ENCODE data around the gene ITPKB. TPM values are rescaled to one million over a fixed set of nuclear protein-coding genes. Genes with fewer than 3 reads are reported as not detected.

The ITPKB gene
- polyA plus RNA-seq, 1 experiment, result 2.8 TPM

DNA sequence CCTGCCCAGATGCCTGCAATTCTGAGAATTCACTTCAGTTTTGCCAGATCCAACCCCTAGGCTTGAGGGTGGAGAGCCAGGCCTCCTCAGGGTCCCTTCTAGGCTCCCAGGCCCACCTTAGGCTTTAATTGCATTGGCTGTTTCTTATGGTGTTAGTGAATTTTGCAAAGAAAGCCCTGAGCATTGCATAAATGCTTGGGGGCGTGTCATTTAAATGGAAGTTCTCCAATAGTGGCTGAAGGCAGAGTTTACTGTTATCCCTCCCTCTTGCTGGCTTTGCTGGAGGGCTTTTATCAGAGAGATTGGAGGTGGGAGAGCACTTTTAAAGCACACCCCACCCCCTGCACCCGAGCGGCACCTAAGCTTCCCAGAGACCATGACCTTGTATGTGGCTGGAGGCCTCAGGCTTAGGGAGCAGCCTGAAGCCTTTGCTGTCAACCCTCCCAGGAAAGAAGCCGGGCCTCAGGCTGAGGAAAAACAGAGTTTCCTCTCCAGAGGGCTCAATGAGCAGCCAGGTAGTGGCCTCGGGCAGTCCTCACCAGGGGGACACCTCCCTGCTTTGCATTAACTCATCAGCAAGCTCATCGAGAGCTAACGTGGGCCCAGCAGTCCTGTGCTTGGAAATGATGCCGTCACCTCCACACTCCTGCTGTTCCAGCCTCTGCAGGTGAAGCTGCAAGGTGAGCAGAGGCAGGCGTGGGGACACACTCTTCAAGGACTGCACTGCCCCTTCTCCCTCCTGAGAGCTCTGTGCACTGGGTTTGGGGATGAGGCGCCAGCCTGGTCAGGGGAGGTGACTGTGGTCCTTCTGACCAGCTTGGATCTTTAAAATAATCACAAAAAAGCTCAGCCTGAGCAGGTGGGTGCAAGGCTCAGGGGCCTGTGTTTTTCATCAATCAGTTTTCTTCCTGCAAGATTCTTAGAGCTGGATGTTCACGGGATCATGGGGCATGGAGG lies 132.5 kb downstream of the ITPKB start:
- Histone ChIP-seq H3K27ac (ENCODE audit: low read depth, low read length) (no peak overlapping the region), H3K4me3 (ENCODE audit: low read depth, low read length) (no peak overlapping the region), H3K9me3 (ENCODE audit: control insufficient read depth, insufficient read depth, low read length) (no peaks in the 10 kb centered on the region), H3K27me3 (ENCODE audit: control insufficient read depth, insufficient read depth, low read length) (peaks cover 38% of the 10 kb centered on the region)
- DNase-seq (ENCODE audit: low read depth, low spot score), result no peak
- POLR2A ChIA-PET, result no interaction called here
- TF ChIP-seq CTCF (IDR thresholded peaks at IDR 0.05; ENCODE audit: low read depth, low read length), result no peak
- CTCF ChIA-PET, result interaction anchor here (0.8 to 1.1 kb wide), 2 partner anchors 20 to 542 kb away, joined by 3 read pairs; no protein-coding TSS in a partner anchor

DNA sequence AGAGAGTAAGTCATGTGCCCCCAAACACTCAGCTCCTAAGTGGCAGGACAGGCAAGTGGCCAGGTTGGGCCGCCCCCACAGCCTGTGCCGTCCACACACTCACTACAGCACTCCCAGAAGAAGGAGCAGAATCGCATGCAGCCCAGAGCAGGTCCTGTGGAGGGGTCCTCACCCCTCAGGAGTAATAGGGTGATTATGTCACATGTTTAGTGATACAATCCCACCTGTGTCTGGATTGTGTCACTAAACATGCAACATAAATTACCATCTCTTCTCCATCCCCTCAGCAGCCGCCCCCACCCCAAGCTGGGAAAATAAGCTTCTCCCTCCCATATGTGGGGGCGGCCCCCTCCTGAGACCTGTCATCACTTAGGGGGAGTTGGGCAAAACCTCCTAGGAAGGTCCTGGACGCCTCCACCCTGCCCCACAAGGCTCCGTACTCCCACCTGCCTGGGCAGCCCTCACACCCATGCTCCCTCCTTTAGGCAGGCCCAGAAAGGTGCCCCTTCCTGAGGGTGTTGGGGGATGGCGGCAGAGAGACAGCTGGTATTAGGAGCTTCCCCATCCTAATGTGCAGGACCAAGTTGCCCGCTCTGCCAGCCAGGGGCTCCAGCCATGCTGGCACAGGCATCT lies 133.6 kb downstream of the ITPKB start:
- no peak for DNase-seq (ENCODE audit: low read depth, low spot score)
- ChIA-PET POLR2A (no interaction called here), CTCF (no interaction called here)
- Histone ChIP-seq H3K27ac (ENCODE audit: low read depth, low read length) (no peak overlapping the region), H3K4me3 (ENCODE audit: low read depth, low read length) (no peak overlapping the region), H3K9me3 (ENCODE audit: control insufficient read depth, insufficient read depth, low read length) (no peaks in the 10 kb centered on the region), H3K27me3 (ENCODE audit: control insufficient read depth, insufficient read depth, low read length) (peaks cover 33% of the 10 kb centered on the region)
- no peak for TF ChIP-seq CTCF (IDR thresholded peaks at IDR 0.05; ENCODE audit: low read depth, low read length)

DNA sequence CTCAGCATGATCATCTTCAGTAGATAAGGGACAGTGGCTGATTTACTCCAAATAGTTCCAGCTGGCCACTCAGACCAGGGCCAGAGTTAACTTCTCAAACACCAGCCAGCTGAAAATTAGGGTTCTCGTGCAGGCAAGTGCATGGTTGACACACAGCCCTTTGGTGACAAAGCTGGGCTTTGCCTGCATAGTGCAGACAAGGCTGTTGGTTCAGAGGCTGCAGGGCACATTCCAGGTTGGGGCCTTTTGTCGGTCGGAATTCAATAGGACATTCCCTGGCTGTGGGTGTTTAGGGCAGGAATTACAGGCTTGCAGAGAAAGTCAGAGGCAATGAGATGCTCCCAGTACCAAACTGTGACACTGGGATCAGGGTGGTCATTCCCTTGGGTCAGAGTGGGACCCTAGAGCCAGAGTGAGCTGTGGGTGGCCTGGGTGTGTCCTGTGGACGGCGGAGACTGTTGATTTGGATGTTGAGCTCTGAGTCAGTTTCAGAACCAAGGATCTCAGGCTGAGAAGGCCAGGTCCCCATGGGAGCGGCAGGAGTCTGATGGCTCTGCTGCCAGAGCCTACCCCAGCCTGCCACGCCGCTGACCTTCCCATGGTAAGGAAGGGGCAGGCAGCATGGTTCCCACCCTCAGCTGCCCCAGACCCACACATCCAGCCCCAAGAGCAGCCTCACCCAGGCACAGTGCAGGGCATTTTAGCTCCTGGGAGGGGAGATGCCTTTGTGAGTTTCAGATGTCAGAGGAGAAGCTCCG lies 134.3 kb downstream of the ITPKB start:
- no peak for DNase-seq (ENCODE audit: low read depth, low spot score)
- Histone ChIP-seq H3K9me3 (ENCODE audit: control insufficient read depth, insufficient read depth, low read length) (no peaks in the 10 kb centered on the region), H3K27ac (ENCODE audit: low read depth, low read length) (no peak overlapping the region), H3K27me3 (ENCODE audit: control insufficient read depth, insufficient read depth, low read length) (peaks cover 34% of the 10 kb centered on the region), H3K4me3 (ENCODE audit: low read depth, low read length) (no peak overlapping the region)
- ChIA-PET CTCF (interaction anchor here (2.1 kb wide), 1 partner anchor 22 kb away, joined by 6 read pairs; no protein-coding TSS in a partner anchor), POLR2A (no interaction called here)
- TF ChIP-seq CTCF (IDR thresholded peaks at IDR 0.05; ENCODE audit: low read depth, low read length), result no peak

- ChIA-PET CTCF (interaction anchor here (1.3 to 2.1 kb wide), 3 partner anchors 12 to 196 kb away, joined by 3 to 7 read pairs (median 6); partner anchors contain the start of gene PARP1), POLR2A (no interaction called here)
- DNase-seq (ENCODE audit: low read depth, low spot score), result no peak
- no peak for TF ChIP-seq CTCF (IDR thresholded peaks at IDR 0.05; ENCODE audit: low read depth, low read length)
- no peak overlapping the region for H3K27ac ChIP-seq (ENCODE audit: low read depth, low read length)
- H3K9me3 ChIP-seq (ENCODE audit: control insufficient read depth, insufficient read depth, low read length), result no peaks in the 10 kb centered on the region
- H3K27me3 ChIP-seq (ENCODE audit: control insufficient read depth, insufficient read depth, low read length), result peaks cover 28% of the 10 kb centered on the region
- no peak overlapping the region for H3K4me3 ChIP-seq (ENCODE audit: low read depth, low read length)
Measured at GRCh38 chr1:226603858-226604559, 135.1 kb downstream of the ITPKB start.
